Neural cell (in vitro differentiated cells): ENCODE results near the gene ALG6. TPM values are rescaled to one million over a fixed set of nuclear protein-coding genes. Genes with fewer than 3 reads are reported as not detected.

Experiments used
- H2AFZ ChIP-seq: fragments of 200-600, 300-800 bp; sonication (generic), shearing (Covaris generic); 2 replicates; pipeline ENCODE4 v1.6.0; 2014; ENCODE audit warnings: low read depth, mild to moderate bottlenecking, antibody characterized with exemption, low read length, moderate library complexity
- H3F3A ChIP-seq: fragments of 200-600 bp; shearing (Covaris generic); 2 replicates; pipeline ENCODE4 v1.6.1; 2016; ENCODE audit warnings: mild to moderate bottlenecking, moderate library complexity, mixed read lengths, antibody characterized with exemption, low read length; ENCODE audit not compliant: insufficient read depth, poor library complexity, severe bottlenecking
- H3K27ac ChIP-seq: fragments of 200-600, 300-800 bp; sonication (generic), shearing (Covaris generic); 2 replicates; pipeline ENCODE4 v1.5.1; 2014; ENCODE audit warnings: mild to moderate bottlenecking, low read length, moderate library complexity
- H3K27me3 ChIP-seq: fragments of 300-800, 200-600 bp; sonication (generic), shearing (Covaris generic); 2 replicates; pipeline ENCODE4 v1.6.0; 2014; ENCODE audit warnings: mild to moderate bottlenecking, low read depth, low read length, moderate library complexity; ENCODE audit not compliant: insufficient read depth
- H3K36me3 ChIP-seq: fragments of 300-800, 200-600 bp; sonication (generic), shearing (Covaris generic); 2 replicates; pipeline ENCODE4 v1.5.1; 2014; ENCODE audit warnings: mild to moderate bottlenecking, antibody characterized with exemption, low read length, moderate library complexity; ENCODE audit not compliant: insufficient read depth
- H3K4me2 ChIP-seq: fragments of 300-800, 200-600 bp; sonication (generic), shearing (Covaris generic); 2 replicates; pipeline ENCODE4 v1.6.0; 2014; ENCODE audit warnings: mild to moderate bottlenecking, low read length
- H3K4me3 ChIP-seq: fragments of 300-800, 200-600 bp; sonication (generic), shearing (Covaris generic); 2 replicates; pipeline ENCODE4 v1.5.1; 2014; ENCODE audit warnings: mild to moderate bottlenecking, low read length, moderate library complexity
- H3K79me2 ChIP-seq: fragments of 200-600 bp; shearing (Covaris generic); replicated peaks from 2 replicates; pipeline ENCODE4 v1.6.0; 2014; ENCODE audit warnings: mild to moderate bottlenecking, low read length, moderate library complexity; ENCODE audit not compliant: insufficient read depth
- H3K9ac ChIP-seq: fragments of 300-800, 200-600 bp; sonication (generic), shearing (Covaris generic); 2 replicates; pipeline ENCODE4 v1.6.1; 2016; ENCODE audit warnings: mild to moderate bottlenecking, low read length, mixed read lengths
- H3K9me2 ChIP-seq: fragments of 200-600 bp; shearing (Covaris generic); 2 replicates; pipeline ENCODE4 v1.6.1; 2016; ENCODE audit warnings: mild to moderate bottlenecking, low read length, mixed read lengths; ENCODE audit not compliant: insufficient read depth
- H3K9me3 ChIP-seq: fragments of 200-600, 300-800 bp; sonication (generic), shearing (Covaris generic); 2 replicates; pipeline ENCODE4 v1.6.1; 2016; ENCODE audit warnings: mild to moderate bottlenecking, mixed run types, low read length, moderate library complexity, mixed read lengths
- H4K20me1 ChIP-seq: fragments of 200-600 bp; shearing (Covaris generic); 2 replicates; pipeline ENCODE4 v1.6.1; 2016; ENCODE audit warnings: mild to moderate bottlenecking, mixed run types; ENCODE audit not compliant: insufficient read depth
- EP300 ChIP-seq: fragments of 450-650 bp; conservative IDR thresholded peaks from 2 replicates; pipeline ENCODE4 v1.6.1; 2014; ENCODE audit warnings: antibody characterized with exemption, mild to moderate bottlenecking, moderate library complexity; ENCODE audit not compliant: poor library complexity, severe bottlenecking
- EZH2 ChIP-seq: fragments of 200-600, 300-800 bp; shearing (Covaris generic), sonication (generic); IDR thresholded peaks from 2 replicates; pipeline ENCODE4 v1.6.1; 2014; ENCODE audit warnings: antibody characterized with exemption, low read length, borderline replicate concordance, mild to moderate bottlenecking; ENCODE audit not compliant: insufficient read depth, poor library complexity, severe bottlenecking
- MXI1 ChIP-seq: fragments of 450-650 bp; conservative IDR thresholded peaks from 2 replicates; pipeline ENCODE4 v1.6.1; 2014; ENCODE audit warnings: antibody characterized with exemption, mild to moderate bottlenecking; ENCODE audit not compliant: poor library complexity, severe bottlenecking
- POLR2AphosphoS5 ChIP-seq: IDR thresholded peaks from 2 replicates; pipeline ENCODE4 v1.6.1; 2012
- RAD21 ChIP-seq: fragments of 450-650 bp; conservative IDR thresholded peaks from 2 replicates; pipeline ENCODE4 v1.6.1; 2014; ENCODE audit warnings: antibody characterized with exemption, mild to moderate bottlenecking, moderate library complexity
- SMC3 ChIP-seq: fragments of 450-650 bp; conservative IDR thresholded peaks from 2 replicates; pipeline ENCODE4 v1.6.1; 2014; ENCODE audit warnings: antibody characterized with exemption, mild to moderate bottlenecking, moderate library complexity; ENCODE audit not compliant: poor library complexity
- TAF1 ChIP-seq: IDR thresholded peaks from 2 replicates; pipeline ENCODE4 v1.6.1; 2012; ENCODE audit warnings: low read depth
- polyA plus RNA-seq: library from polyadenylated mRNA; depleted of rRNA; stranded (reverse); fragments of >200 nt; gene quantifications from 2 replicates; pipeline ENCODE4 v1.2.3, GENCODE V29; 2014
- TF ChIP-seq, protein P1 (sequence below): IDR thresholded peaks from 2 replicates; pipeline ENCODE4 v1.6.1; 2012; ENCODE audit warnings: borderline replicate concordance
- TF ChIP-seq, protein P2 (sequence below): fragments of 450-650 bp; IDR thresholded peaks from 2 replicates; pipeline ENCODE4 v1.5.1; 2014; ENCODE audit warnings: antibody characterized with exemption, mild to moderate bottlenecking, moderate library complexity; ENCODE audit not compliant: poor library complexity, severe bottlenecking

The ALG6 gene
- polyA plus RNA-seq, 1 donor from 2014 or later: 46.8 TPM

DNA sequence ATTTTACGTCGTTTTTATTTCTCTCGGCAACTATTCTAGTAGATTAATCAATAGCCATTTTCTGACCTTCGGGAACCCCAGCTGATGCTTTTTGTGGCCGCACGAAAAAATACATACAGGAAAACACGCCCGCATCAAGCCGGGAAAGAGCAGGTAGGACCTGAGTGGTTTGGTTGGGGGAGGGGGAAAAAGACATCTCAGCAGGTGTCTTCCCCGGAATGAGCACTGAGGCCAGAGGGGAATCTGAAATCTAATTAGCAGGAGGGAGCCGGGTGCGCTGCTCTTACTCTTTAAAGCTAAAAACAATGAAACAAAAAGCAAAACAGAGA is 45.7 kb upstream of the ALG6 start:
- Histone ChIP-seq H3K4me2 (no peak overlapping the region), H3K9me2 (no peaks in the 10 kb centered on the region), H3F3A (no peaks in the 10 kb centered on the region), H3K9me3 (no peaks in the 10 kb centered on the region), H3K4me3 (no peak overlapping the region), H4K20me1 (no peaks in the 10 kb centered on the region), H3K36me3 (no peaks in the 10 kb centered on the region), H3K79me2 (no peaks in the 10 kb centered on the region), H3K9ac (no peak overlapping the region), H3K27me3 (peaks cover 98% of the 10 kb centered on the region), H3K27ac (no peak overlapping the region), H2AFZ (no peak overlapping the region)
- no peak for TF ChIP-seq RAD21
- TF ChIP-seq MXI1: no peak
- TF ChIP-seq TAF1: no peak
- TF ChIP-seq, protein P1, sequence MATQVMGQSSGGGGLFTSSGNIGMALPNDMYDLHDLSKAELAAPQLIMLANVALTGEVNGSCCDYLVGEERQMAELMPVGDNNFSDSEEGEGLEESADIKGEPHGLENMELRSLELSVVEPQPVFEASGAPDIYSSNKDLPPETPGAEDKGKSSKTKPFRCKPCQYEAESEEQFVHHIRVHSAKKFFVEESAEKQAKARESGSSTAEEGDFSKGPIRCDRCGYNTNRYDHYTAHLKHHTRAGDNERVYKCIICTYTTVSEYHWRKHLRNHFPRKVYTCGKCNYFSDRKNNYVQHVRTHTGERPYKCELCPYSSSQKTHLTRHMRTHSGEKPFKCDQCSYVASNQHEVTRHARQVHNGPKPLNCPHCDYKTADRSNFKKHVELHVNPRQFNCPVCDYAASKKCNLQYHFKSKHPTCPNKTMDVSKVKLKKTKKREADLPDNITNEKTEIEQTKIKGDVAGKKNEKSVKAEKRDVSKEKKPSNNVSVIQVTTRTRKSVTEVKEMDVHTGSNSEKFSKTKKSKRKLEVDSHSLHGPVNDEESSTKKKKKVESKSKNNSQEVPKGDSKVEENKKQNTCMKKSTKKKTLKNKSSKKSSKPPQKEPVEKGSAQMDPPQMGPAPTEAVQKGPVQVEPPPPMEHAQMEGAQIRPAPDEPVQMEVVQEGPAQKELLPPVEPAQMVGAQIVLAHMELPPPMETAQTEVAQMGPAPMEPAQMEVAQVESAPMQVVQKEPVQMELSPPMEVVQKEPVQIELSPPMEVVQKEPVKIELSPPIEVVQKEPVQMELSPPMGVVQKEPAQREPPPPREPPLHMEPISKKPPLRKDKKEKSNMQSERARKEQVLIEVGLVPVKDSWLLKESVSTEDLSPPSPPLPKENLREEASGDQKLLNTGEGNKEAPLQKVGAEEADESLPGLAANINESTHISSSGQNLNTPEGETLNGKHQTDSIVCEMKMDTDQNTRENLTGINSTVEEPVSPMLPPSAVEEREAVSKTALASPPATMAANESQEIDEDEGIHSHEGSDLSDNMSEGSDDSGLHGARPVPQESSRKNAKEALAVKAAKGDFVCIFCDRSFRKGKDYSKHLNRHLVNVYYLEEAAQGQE: no peak
- TF ChIP-seq SMC3: no peak
- TF ChIP-seq POLR2AphosphoS5: no peak
- TF ChIP-seq EP300: no peak
- TF ChIP-seq, protein P2, sequence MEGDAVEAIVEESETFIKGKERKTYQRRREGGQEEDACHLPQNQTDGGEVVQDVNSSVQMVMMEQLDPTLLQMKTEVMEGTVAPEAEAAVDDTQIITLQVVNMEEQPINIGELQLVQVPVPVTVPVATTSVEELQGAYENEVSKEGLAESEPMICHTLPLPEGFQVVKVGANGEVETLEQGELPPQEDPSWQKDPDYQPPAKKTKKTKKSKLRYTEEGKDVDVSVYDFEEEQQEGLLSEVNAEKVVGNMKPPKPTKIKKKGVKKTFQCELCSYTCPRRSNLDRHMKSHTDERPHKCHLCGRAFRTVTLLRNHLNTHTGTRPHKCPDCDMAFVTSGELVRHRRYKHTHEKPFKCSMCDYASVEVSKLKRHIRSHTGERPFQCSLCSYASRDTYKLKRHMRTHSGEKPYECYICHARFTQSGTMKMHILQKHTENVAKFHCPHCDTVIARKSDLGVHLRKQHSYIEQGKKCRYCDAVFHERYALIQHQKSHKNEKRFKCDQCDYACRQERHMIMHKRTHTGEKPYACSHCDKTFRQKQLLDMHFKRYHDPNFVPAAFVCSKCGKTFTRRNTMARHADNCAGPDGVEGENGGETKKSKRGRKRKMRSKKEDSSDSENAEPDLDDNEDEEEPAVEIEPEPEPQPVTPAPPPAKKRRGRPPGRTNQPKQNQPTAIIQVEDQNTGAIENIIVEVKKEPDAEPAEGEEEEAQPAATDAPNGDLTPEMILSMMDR: no peak
- no peak for TF ChIP-seq EZH2

DNA sequence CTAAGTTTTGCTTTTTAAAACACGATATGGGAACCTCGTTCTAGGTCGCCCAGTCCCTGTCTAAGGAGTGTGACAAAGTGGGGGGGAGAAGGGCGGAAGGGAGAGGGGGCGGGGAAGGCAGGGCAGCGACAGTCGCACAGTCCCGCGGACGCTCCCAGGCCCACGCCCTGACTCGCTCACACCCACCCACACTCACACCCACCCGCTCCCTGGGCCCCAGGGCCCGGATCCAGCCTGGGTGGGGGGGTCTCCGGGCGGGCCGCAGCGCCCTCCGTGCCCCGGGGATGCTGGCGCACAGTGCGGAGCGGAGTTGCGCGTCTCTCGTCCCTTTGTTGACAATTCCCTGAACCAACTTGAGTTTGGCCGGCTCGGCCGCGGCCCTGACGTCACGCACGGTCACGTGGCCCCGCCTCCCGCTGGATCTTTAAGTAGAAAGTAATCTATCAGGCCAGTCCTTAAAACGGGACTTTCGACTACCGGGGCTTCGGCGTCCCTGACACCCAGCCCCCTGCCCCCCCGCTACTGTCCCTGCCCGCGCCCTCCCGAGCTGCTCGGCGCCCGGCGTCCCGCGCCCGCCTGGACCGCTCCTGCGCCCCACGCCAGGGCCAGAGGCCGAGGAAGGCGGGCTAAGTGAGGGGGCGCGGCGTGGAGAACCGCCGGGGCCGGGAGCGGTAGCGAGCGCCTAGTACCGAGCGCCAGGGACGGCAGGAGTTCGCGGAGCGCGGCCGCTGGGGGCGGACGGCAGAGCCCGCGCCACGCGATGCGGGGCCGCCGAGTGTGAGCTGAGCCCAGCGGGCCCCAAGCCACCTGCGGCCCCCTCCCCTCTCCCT is 45.1 kb upstream of the ALG6 start, which contains the start of gene FOXD3:
TSS of gene FOXD3 (plus strand) at position 454 of the 830 bp plus-strand sequence. CDS start 492 bp downstream, outside the sequence.
- no peak for TF ChIP-seq POLR2AphosphoS5
- peak; percentile 70 for TF ChIP-seq EZH2
- TF ChIP-seq MXI1: no peak
- no peak for TF ChIP-seq SMC3
- TF ChIP-seq, protein P1: no peak
- TF ChIP-seq RAD21: no peak
- no peak within 1 kb of the TSS for H2AFZ ChIP-seq
- peak within 1 kb of the TSS; percentile 58 for H3K4me3 ChIP-seq
- no peak within 1 kb of the TSS for H3K27ac ChIP-seq
- no peaks in the 10 kb centered on the region for H3F3A ChIP-seq
- no peaks in the 10 kb centered on the region for H3K36me3 ChIP-seq
- no peaks in the 10 kb centered on the region for H3K9me2 ChIP-seq
- H3K9ac ChIP-seq: no peak within 1 kb of the TSS
- no peaks in the 10 kb centered on the region for H3K9me3 ChIP-seq
- no peaks in the 10 kb centered on the region for H3K79me2 ChIP-seq
- no peak within 1 kb of the TSS for H3K4me2 ChIP-seq
- H4K20me1 ChIP-seq: no peaks in the 10 kb centered on the region
- peaks cover 98% of the 10 kb centered on the region for H3K27me3 ChIP-seq
